Ovary (tissue), 9 donors: Measurements from ENCODE around the gene SKI. TPM values are rescaled to one million over a fixed set of nuclear protein-coding genes. Genes with fewer than 3 reads are reported as not detected.
A peak's percentile ranks its signal among the peaks of the same experiment; 100 is the strongest.

Experiments
- DNase-seq, 5 donors: peaks; one replicate each; pipeline ENCODE4 v3.0.0-alpha.2; 2019 to 2020
- H3K27ac ChIP-seq, 2 donors: fragments of 200-600 bp; one replicate each; pipeline versions ENCODE4 v1.5.1 to v1.8.0; 2019 to 2022
- H3K27me3 ChIP-seq: fragments of 200-600 bp; one replicate; pipeline ENCODE4 v1.8.0; 2022
- H3K36me3 ChIP-seq: fragments of 200-600 bp; sonication (generic); one replicate; pipeline ENCODE4 v1.5.1; 2019
- H3K4me1 ChIP-seq: one replicate; pipeline ENCODE4 v1.8.1; 2013; ENCODE audit warnings: mild to moderate bottlenecking, moderate library complexity; ENCODE audit not compliant: insufficient read depth
- H3K4me3 ChIP-seq: fragments of 200-600 bp; sonication (generic); one replicate; pipeline ENCODE4 v1.5.1; 2017
- H3K9me3 ChIP-seq, 2 donors: fragments of 200-600 bp in 1 of 2; sonication (generic) in 1 of 2; one replicate each; pipeline versions ENCODE4 v1.5.1 to v1.8.1; 2013 to 2019; ENCODE audit warnings: mild to moderate bottlenecking in 1 of 2, moderate library complexity in 1 of 2
- EP300 ChIP-seq: sonication (generic); formaldehyde crosslinking; IDR thresholded peaks from one replicate; pipeline ENCODE4 v1.6.1; 2017; ENCODE audit warnings: antibody characterized with exemption
- POLR2A ChIP-seq: fragments of 450-650 bp; IDR thresholded peaks from one replicate; pipeline ENCODE4 v1.6.1; 2017; ENCODE audit warnings: antibody characterized with exemption, mild to moderate bottlenecking, moderate library complexity
- WGBS, 3 donors: extraction: QIAGEN DNeasy Blood & Tissue Kit in 1 of 3; methylation state at CpG; one replicate each; pipeline versions ENCODE4 v1.1.5 to v1.1.7; 2013 to 2017; 5-methylcytosine and 5-hydroxymethylcytosine counted together
- intact Hi-C, 4 donors: fragments of 100-400 bp; cut with DNase I; formaldehyde crosslinking; loops; one replicate each; pipeline versions ENCODE4 v1.11.0 to v1.15.1; 2022 to 2023
- polyA plus RNA-seq, 2 donors: library from polyadenylated mRNA; stranded (reverse); fragments of 200-250 nt in 1 of 2; fragments of 350-450 nt in 1 of 2; fragmentation: Illumina TruSeq in 1 of 2; extraction: RNeasy Lipid Tissue Mini Kit (QIAGEN cat#74804) in 1 of 2; gene quantifications; one replicate each; pipeline ENCODE4 v1.2.3, GENCODE V29; 2013 to 2014
- total RNA-seq, 7 donors: library from RNA; depleted of rRNA in 2 of 7; stranded (reverse); fragments of >200 nt in 2 of 7; fragmentation: NEBNext Ultra II Directional in 3 of 7; extraction: Animal tissue kit (Norgen Biotek cat#: 25700) in 3 of 7; gene quantifications; one replicate each; pipeline versions ENCODE4 v1.1.0 to v1.2.4, GENCODE V29; 2016 to 2023
- TF ChIP-seq, protein P1 (sequence below), 3 donors: fragments of 450-650 bp in 2 of 3; fragments of 200-600 bp in 1 of 3; IDR thresholded peaks; one replicate each; pipeline versions ENCODE4 v1.5.1 to v1.8.0; 2016 to 2022; ENCODE audit warnings: antibody characterized with exemption in 3 of 3, mild to moderate bottlenecking in 1 of 3
- donor health status: DM: no; HTN: no; CAD: no; lungs with moderate emphysema.
- donor health status: DM: no; HTN: no; CAD: no.
- donor health status: Bipolar disorder and iron deficiency.
- donor health status: DM: yes; HTN: yes; CAD: no.
- donor health status: DM: no; HTN: no; CAD: no.
- donor health status: DM: yes; HTN: yes; CAD: no.

The SKI gene
- total and polyA plus RNA-seq, 9 donors, result 27.8 to 109 (median 79.1) TPM

GRCh38 chr1:2347896-2348295 is 119.8 kb downstream of the SKI start:
- Histone ChIP-seq H3K9me3 (no peaks in the 10 kb centered on the region), H3K36me3 (no peaks in the 10 kb centered on the region), H3K4me1 (no peaks in the 10 kb centered on the region), H3K27me3 (no peaks in the 10 kb centered on the region), H3K4me3 (no peak overlapping the region), H3K27ac (no peak overlapping the region)
- 82 to 88% (median 82%) methylated on average over 23 of the region's 23 CpGs for WGBS, 3 donors
- intact Hi-C loops, result no loop called here
- DNase-seq, result peak in 2 of 5 donors; percentile 11 to 26
- TF ChIP-seq POLR2A (no peak), EP300 (no peak)
- TF ChIP-seq, protein P1, sequence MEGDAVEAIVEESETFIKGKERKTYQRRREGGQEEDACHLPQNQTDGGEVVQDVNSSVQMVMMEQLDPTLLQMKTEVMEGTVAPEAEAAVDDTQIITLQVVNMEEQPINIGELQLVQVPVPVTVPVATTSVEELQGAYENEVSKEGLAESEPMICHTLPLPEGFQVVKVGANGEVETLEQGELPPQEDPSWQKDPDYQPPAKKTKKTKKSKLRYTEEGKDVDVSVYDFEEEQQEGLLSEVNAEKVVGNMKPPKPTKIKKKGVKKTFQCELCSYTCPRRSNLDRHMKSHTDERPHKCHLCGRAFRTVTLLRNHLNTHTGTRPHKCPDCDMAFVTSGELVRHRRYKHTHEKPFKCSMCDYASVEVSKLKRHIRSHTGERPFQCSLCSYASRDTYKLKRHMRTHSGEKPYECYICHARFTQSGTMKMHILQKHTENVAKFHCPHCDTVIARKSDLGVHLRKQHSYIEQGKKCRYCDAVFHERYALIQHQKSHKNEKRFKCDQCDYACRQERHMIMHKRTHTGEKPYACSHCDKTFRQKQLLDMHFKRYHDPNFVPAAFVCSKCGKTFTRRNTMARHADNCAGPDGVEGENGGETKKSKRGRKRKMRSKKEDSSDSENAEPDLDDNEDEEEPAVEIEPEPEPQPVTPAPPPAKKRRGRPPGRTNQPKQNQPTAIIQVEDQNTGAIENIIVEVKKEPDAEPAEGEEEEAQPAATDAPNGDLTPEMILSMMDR (IDR thresholded peaks at IDR 0.05), result no peak

DNA sequence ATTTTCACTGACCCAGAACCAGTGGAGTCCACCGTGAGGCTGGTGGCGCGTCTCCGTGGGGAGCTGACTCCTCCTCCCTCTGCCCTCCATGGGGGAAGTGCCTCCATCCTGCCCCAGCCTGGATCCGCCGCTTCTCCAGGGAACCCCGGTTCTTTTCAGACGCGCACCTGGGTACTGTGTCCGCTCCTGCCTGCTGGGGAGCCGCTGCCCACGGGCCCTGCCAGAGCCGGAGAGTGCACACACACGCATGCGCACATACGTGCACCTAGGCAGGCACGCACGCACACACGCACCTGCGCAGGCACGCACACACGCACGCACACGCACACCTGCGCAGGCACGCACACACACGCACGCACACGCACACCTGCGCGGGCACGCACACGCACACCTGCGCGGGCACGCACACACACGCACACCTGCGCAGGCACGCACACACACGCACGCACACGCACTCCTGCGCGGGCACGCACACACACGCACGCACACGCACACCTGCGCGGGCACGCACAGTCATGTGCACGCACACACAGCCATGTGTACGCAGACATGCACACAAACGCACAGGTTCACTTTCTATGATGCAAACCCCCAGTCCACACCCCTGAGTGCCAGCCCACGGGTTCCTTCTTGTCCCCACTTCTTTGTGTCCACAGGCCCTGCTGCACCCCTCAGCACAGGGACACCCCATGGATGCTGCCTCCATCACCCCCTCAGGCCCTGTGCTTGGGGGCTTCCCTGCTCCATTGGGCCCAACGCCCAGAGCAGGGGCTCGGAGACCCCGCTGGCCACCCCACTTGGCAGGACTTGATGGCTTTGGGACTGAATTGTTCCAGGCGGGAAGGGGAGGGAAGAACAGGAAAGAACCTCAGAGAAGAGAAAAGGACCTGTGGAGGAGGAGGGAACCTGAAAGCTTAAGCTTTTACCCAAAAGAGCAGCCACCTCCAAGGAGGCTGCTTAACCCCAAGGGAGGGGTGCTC is 120.5 kb downstream of the SKI start:
- Histone ChIP-seq H3K36me3 (no peaks in the 10 kb centered on the region), H3K4me3 (no peak overlapping the region), H3K9me3 (no peaks in the 10 kb centered on the region), H3K27me3 (no peaks in the 10 kb centered on the region), H3K4me1 (no peaks in the 10 kb centered on the region), H3K27ac (no peak overlapping the region)
- intact Hi-C loops, result no loop called here
- WGBS, 3 donors, result 86 to 90% (median 88%) methylated on average over 59 of the region's 59 CpGs
- peak in 3 of 5 donors; percentile 7 to 21 (median 12) for DNase-seq
- TF ChIP-seq EP300 (no peak), POLR2A (no peak)
- TF ChIP-seq, protein P1 (IDR thresholded peaks at IDR 0.05), result no peak

GRCh38 chr1:2349806-2350205 is 121.7 kb downstream of the SKI start:
- intact Hi-C loops, result no loop called here
- DNase-seq, result no peak
- H3K4me3 ChIP-seq, result no peak overlapping the region

GRCh38 chr1:2350501-2350900 is 122.4 kb downstream of the SKI start:
- Histone ChIP-seq H3K27me3 (no peaks in the 10 kb centered on the region), H3K4me3 (no peak overlapping the region), H3K36me3 (no peaks in the 10 kb centered on the region), H3K4me1 (no peaks in the 10 kb centered on the region), H3K27ac (no peak overlapping the region), H3K9me3 (no peaks in the 10 kb centered on the region)
- peak in 1 of 5 donors; percentile 11 for DNase-seq
- TF ChIP-seq, protein P1 (IDR thresholded peaks at IDR 0.05), result no peak
- TF ChIP-seq POLR2A (no peak), EP300 (no peak)
- intact Hi-C loops, result no loop called here
- 81 to 87% (median 87%) methylated on average over 10 of the region's 10 CpGs for WGBS, 3 donors

More at GRCh38 chr1:2349806-2350205, 121.7 kb downstream of the SKI start:
- Histone ChIP-seq H3K36me3 (no peaks in the 10 kb centered on the region), H3K4me1 (no peaks in the 10 kb centered on the region), H3K9me3 (no peaks in the 10 kb centered on the region), H3K27me3 (no peaks in the 10 kb centered on the region), H3K27ac (no peak overlapping the region)
- 74 to 83% (median 76%) methylated on average over 9 of the region's 9 CpGs for WGBS, 3 donors
- no peak for TF ChIP-seq EP300
- TF ChIP-seq, protein P1 (IDR thresholded peaks at IDR 0.05), result no peak
